SHP77 treated with DMSO at 0.1 percent for 48 hours (cell line): ENCODE measurements around the gene NMRAL1.
A peak's percentile ranks its signal among the peaks of the same experiment; 100 is the strongest.

Experiments
- DNase-seq: peaks from one replicate; lab custom pipeline; 2025; lab: John Stamatoyannopoulos, UW

The NMRAL1 gene

GRCh38 chr16:4474192-4474961, at the start of gene NMRAL1:
TSS of gene NMRAL1 (minus strand) at chr16:4474625. CDS start at chr16:4474132, 493 bp downstream.
- DNase-seq, result peak; percentile 91

GRCh38 chr16:4523686-4524085, 49.3 kb upstream of the NMRAL1 start:
- no peak for DNase-seq

DNA sequence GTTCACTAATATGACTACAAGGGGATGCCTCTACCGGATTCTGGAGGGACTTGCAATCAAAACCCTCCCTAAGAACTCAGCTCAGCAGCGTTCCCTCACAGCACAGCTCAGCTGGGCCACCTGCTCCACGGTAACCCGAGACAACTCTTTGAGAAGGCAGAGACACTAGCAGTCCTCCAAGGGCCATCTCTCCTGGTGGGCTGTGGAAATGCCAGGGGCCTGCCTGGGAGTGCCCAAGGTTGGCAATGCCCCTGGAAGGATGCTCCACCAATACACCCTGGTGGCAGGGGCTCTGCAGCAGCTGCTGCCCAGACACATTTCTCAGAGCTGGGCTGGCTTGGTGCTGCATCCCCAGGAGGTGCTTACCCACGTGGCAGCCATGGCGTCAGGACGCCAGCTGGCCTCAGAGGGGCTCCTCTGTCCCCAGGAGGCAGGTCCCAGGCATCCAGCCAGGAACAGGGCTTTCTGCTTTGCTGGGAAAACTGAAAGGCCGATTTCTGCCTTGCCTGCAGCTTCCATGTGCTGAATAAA, 47.7 kb upstream of the NMRAL1 start:
- DNase-seq, result peak; percentile 58

GRCh38 chr16:4520913-4521312, 46.5 kb upstream of the NMRAL1 start:
- DNase-seq, result no peak

DNA sequence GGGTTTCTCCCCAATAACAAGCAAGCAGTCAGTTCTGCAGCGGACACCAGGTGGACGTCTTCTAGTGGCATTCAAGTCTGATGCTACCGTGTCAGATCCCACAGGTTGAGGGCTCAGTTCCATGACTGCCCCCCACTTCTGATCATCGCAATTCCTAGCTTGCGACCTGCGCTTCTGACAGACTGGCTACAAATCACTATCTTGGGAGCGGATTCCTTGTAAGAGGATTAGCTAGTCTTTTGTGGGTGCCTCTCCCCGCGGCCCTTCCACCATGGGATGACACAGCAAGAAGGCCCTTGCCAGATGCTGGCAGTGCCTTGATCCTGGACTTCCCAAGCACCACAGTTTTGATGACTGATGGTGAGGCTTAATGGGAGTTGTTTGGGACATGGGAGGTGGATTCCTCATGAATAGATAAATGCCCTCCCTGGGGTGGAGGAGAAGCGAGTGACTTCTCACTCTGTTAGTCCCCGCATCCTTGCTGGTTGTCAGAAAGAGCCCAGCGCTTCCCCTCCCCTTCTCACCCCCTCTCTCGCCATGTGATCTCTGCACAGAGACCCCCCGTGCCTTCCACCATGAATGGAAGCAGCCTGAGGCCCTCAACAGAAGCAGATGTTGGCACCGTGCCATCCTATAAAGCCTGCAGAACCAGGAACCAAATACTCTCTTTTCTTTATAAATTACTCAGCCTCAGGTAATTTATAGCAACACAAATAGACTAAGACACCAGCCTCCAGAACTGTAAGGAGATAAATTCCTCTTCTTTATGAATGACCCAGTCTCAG, 45.0 kb upstream of the NMRAL1 start:
- no peak for DNase-seq

- peak; percentile 40 for DNase-seq
These were observed 43.6 kb upstream of the NMRAL1 start for GRCh38 chr16:4517812-4518680.

DNA sequence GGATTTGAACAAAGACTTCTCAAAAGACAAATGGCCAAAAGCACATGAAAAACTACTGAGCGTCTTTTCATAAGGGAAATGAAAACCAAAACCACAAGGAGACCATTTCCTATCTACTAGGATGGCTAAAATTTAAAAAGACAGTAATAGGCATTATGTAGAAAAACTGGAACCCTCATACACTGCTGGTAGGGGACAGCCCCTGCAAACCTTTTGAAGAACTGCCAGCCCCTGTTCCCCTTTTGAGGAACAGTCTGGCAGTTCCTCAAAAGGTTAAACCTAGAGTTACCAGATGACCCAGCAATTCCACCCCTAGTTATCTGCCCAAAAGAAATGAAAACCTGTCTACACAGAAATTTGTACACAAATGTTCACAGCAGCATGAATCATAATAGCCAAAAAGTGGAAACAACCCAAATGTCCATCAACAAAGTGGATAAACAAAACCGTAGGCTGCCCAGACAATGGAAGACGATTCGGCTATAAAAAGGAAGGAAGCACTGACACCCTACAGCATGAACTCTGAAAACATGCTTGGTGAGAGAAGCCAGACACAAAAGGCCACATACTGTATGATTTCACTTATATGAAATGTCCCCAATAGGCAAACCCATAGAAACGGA, 41.3 kb upstream of the NMRAL1 start:
- DNase-seq, result no peak

GRCh38 chr16:4514606-4515005, 40.2 kb upstream of the NMRAL1 start:
- DNase-seq, result no peak

DNA sequence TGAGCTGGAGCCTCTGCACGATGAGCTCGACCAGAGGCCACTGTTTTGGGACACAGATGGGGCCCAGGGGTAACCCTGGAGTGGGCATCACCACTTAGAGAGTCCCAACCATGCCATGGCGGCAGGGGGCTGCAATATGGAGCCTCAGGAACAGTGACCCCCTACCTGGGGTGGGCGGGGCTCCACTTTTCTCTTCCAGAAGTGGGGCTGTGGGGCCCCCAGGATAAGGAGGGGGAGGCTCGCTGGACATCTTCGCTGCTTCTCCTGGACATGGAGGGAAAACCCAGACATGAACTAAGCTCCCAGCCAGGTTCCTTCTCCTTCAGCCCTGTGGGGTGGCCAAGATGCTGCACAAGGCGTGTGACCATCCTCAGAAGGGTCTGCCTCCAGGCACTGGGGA, 39.5 kb upstream of the NMRAL1 start:
- no peak for DNase-seq

DNA sequence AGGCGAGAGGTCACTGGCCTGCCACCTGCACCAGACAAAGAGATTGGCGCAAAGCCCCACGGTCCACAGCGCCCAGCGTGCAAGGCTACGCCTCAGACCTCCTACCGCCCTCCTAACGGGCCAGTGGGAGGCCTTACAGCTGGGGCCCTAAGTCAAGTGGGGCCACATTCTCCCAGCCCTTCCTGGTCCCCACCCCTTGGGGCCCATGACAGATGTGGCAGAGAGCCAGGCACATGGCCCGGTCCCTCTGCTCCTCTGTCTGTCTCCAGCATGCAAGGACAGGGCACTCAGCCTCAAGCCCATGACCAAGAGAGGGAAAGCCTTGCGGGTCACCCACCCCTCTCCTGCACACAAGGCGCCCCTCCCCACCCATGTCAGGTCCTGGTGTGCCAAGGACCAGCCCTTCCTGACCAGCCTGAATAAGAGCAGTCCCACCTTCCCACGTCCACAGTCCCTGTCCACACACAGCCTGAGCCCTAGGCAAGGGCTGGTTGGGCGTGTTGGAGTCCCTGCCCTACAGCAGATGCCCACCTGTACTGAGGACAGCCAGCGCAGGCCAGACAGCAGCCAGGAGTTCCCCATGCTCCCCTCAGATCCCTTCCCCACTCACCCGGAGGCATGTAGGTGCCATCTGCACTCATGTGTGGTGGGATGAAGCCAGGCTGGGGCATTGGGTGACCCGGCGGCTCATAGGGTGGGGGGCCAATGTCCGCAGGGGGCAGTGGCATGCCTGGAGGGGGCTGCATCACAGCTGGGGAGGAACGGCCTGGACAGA, 38.8 kb upstream of the NMRAL1 start:
- no peak for DNase-seq

DNA sequence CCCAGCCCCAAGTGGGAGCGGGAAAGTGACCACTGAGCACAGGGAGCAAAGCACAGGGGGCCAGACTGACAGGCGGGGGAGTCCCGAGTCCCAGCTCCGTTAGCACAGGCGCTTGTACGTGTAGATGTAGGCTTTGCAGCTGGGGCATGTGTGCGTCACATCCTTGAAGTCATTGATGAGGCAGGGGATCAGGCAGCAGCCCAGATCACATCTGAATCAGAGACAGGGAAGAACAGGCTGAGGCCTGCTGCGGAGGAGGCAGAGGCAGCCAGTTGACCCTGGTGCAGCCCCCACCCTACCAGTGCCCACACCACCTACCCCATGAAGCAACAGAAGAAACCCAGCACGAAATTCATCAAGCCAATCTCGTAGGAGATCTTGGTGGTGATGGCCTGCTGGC, 38.0 kb upstream of the NMRAL1 start:
- no peak for DNase-seq

DNA sequence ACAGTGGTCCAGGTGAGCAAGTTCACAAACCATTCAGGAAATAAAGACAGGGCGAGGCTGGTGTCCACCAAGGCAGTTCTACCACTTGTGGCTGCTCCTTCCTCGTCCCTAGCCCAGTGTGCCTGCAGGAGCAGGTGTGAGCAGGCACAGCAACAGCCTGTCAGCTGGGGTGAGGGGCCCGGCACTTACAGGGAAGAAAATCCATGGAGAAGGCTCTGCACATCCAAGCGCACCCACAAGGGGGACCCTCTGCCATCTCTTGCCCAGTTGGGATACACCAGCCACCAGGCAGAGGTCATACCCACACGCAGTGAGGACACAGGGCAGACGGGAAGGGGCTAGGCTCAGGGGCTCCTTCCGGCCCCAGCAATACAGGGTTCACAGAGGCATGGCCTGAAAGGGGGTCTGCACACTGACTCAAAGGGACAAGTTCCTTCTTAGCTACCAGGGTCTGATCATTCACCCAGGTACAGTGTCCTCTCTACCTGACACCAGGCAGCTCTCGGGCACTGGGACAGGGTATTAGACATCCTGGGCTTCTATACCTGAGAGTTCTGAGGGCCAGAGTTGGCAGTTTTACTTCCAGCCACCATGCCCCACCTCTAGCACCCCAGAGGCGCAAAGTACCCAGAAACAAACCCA, 37.1 kb upstream of the NMRAL1 start:
- DNase-seq, result peak; percentile 51

DNA sequence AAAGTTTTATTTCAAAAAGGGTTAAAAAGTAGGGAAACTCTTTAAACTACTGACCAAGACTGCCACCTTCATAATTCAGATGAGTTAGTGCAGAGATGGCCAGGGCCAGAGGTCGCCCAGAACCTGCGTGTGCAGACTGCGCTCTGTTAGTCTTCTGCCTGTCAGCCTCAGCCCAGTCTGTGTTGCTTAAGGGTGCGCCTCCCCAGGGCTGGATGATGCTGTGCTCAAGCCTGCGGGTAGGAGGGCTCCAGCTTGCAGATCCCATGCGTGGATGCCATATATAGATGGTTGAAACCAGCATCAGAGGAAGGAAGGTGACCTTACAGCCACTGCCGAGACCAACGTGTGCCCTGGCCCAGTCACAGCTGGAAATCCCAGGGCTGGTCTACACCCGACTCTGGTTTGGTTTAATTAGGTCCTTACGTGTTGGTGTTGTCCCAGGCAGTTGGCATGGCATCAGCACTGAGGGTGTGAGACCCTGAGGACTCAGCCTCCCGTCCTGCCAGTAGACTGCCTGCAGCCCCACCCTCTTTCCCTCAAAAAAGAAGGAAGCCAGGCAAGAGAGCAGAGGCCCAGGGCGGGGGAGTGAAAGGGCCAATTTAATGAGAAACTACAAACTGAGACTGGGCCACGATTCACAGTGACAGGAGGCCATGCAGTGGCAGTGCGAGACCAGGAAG, 36.5 kb upstream of the NMRAL1 start:
- no peak for DNase-seq

DNA sequence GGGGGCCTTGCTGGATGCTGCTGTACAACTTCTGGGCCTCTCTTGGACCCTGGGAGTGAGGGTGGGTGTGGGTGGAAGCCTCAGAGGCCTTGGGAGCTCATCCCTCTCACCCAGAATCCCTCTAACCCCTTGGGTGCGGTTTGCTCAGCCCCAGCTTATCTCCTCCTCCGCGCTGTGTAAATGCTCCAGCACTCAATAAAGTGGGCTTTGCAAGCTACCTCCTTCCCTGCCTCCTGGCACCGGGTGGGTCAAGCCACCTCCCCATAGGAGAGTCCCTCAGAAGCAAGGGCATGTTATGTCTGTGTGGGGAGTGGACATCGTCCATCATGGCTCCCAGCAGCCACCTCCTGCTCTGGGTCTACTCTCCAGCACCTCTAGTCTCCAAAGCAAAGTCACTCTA, 35.7 kb upstream of the NMRAL1 start:
- DNase-seq, result no peak

- DNase-seq, result no peak
These were observed 35.0 kb upstream of the NMRAL1 start for GRCh38 chr16:4509420-4509819.

GRCh38 chr16:4508806-4509205, 34.4 kb upstream of the NMRAL1 start:
- no peak for DNase-seq

DNA sequence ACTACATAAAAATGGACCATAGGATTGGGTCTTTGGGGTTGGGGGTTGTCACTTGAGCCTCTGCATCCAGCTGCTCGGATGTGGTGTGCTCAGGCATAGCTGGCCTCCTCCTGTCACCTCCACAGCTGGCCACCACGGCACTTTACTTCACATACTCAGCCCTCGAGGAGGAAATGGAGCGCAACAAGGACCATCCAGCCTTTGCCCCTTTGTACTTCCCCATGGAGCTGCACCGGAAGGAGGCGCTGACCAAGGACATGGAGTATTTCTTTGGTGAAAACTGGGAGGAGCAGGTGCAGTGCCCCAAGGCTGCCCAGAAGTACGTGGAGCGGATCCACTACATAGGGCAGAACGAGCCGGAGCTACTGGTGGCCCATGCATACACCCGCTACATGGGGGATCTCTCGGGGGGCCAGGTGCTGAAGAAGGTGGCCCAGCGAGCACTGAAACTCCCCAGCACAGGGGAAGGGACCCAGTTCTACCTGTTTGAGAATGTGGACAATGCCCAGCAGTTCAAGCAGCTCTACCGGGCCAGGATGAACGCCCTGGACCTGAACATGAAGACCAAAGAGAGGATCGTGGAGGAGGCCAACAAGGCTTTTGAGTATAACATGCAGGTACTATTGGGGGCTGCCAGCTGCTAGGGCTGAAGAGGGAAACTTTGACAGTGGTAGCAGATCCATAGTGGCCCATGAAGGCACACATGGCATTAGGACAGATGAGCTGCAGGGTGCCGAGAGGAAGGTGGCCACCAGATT, 33.3 kb upstream of the NMRAL1 start:
- no peak for DNase-seq

DNA sequence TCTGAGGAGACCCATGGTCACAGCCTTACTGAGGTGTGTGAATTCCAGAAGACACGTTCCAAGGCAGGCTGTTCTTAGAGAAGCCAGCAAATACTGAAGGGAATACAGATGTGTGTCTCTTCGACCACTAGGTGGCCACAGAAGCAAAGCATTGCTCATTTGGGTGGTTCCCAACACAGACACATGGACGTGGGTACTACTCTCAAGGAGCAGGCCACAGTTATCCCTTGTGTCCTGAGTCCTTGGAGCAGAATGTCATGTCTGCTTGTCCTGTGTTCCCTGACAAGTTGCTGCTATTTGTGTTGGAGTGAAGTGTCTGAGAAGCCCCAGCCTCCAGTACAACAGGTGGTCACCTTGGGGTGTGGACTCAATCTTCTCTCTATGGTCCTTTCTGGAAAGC, 32.0 kb upstream of the NMRAL1 start:
- DNase-seq, result peak; percentile 19
